ENCODE results near the gene KIF1A. TPM values are rescaled to one million over a fixed set of nuclear protein-coding genes. Genes with fewer than 3 reads are reported as not detected.

Gene KIF1A, protein sequence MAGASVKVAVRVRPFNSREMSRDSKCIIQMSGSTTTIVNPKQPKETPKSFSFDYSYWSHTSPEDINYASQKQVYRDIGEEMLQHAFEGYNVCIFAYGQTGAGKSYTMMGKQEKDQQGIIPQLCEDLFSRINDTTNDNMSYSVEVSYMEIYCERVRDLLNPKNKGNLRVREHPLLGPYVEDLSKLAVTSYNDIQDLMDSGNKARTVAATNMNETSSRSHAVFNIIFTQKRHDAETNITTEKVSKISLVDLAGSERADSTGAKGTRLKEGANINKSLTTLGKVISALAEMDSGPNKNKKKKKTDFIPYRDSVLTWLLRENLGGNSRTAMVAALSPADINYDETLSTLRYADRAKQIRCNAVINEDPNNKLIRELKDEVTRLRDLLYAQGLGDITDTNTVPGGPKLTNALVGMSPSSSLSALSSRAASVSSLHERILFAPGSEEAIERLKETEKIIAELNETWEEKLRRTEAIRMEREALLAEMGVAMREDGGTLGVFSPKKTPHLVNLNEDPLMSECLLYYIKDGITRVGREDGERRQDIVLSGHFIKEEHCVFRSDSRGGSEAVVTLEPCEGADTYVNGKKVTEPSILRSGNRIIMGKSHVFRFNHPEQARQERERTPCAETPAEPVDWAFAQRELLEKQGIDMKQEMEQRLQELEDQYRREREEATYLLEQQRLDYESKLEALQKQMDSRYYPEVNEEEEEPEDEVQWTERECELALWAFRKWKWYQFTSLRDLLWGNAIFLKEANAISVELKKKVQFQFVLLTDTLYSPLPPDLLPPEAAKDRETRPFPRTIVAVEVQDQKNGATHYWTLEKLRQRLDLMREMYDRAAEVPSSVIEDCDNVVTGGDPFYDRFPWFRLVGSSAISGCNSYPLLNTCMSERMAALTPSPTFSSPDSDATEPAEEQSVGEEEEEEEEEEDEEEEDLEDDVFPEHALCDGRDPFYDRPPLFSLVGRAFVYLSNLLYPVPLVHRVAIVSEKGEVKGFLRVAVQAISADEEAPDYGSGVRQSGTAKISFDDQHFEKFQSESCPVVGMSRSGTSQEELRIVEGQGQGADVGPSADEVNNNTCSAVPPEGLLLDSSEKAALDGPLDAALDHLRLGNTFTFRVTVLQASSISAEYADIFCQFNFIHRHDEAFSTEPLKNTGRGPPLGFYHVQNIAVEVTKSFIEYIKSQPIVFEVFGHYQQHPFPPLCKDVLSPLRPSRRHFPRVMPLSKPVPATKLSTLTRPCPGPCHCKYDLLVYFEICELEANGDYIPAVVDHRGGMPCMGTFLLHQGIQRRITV (N-terminal part only)
- 1 to 10 TPM; 3.3 to 3.8 TPM for total RNA-seq

DNA sequence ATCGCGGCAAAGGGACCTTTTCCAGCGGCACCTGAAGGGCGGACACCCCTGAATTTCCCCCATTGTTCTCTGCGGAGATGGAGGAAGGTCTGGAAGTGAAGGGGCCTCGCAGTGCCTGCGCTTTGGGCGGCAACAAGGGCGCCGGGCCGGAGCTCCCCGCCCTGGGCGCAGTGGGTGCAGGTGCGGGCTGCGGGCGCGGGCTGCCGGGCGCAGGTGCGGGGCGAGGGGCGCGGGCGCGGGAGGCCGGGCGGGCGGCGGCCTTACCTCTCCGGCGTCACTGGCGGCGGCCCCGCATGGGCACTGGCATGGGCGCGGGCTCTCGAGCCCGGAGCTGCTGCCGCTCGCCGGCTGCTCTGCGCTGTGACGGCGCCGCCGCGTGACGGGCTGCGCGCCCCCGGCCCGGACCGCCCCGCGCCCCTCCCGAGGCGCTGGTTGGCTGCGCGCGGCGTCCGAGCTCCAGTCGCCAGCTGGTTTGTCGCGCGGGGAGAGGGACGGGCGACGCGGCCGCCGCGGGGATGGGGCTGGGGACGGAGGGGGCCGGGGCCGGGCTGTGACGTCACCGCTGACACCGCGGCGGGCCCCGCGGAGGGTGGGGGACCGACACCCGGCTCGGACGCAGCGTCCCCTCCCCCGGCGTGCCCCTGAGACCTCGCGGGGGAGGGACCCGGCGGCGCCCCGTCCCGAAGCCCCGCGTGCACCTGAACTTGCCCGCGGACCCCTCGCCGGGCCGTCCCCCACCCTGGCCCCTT lies at the start of gene KIF1A:
KIF1A (minus strand) TSS at position 362 of the 749 bp plus-strand sequence. CDS start 22,467 bp downstream, outside the sequence.
- no peak for DNase-seq
- no peaks in the 10 kb centered on the region for H3K36me3 Mint-ChIP-seq
- H3K27ac Mint-ChIP-seq, result no peak within 1 kb of the TSS
- POLR2A ChIA-PET, result no interaction called here
- peaks cover 44% of the 10 kb centered on the region for H3K27me3 Mint-ChIP-seq
- H3K4me3 Mint-ChIP-seq, result peak within 1 kb of the TSS; percentile 52
- peaks cover 10% of the 10 kb centered on the region for H3K4me1 Mint-ChIP-seq (ENCODE audit: low read depth)
- CTCF ChIA-PET, result interaction anchor here (0.8 kb wide), 1 partner anchor 233 kb away, joined by 3 read pairs; no protein-coding TSS in a partner anchor
- H3K9me3 Mint-ChIP-seq, result no peaks in the 10 kb centered on the region
- intact Hi-C loops (cut with micrococcal nuclease), result no loop called here

DNA sequence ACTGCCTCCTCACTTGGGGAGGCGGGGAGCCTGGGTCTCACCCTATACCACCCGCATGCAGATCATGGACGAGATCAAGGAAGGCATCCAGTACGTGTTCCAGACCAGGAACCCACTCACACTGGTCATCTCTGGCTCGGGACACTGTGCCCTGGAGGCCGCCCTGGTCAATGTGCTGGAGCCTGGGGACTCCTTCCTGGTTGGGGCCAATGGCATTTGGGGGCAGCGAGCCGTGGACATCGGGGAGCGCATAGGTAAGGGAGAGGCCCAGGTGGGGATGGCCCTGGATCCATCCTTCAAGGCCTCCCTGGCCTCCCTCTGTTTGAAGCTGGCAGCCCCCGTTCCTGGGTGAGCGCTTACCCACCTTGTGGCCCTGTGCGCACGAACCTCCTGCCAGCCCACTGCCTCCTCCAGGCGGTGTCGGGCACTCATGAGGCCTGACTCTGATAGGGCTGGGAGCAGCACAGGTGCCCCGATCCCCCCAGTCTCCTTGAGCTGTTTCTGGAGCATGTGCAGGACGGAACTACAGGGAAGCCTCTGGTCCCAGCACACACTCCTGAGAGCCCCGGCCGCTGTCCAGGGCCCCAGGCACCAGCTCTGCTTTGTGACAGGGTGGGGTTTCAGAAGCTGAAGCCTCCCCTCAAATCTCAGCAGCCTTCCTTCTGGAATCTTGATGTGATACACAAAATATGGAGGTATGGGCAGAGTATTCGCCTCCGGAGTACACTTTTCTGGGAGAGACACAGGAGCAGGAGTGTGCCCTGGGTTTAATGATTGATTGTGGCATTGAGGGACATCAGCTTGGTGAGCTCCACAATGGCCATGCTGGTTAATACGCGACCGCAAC lies 49.3 kb upstream of the KIF1A start:
- Mint-ChIP-seq H3K4me1 (ENCODE audit: low read depth) (no peaks in the 10 kb centered on the region), H3K27me3 (no peaks in the 10 kb centered on the region), H3K36me3 (no peaks in the 10 kb centered on the region), H3K27ac (no peak overlapping the region), H3K9me3 (no peaks in the 10 kb centered on the region), H3K4me3 (no peak overlapping the region)
- CTCF ChIA-PET, result no interaction called here
- no peak for DNase-seq
- intact Hi-C loops (cut with micrococcal nuclease), result no loop called here
- POLR2A ChIA-PET, result no interaction called here

DNA sequence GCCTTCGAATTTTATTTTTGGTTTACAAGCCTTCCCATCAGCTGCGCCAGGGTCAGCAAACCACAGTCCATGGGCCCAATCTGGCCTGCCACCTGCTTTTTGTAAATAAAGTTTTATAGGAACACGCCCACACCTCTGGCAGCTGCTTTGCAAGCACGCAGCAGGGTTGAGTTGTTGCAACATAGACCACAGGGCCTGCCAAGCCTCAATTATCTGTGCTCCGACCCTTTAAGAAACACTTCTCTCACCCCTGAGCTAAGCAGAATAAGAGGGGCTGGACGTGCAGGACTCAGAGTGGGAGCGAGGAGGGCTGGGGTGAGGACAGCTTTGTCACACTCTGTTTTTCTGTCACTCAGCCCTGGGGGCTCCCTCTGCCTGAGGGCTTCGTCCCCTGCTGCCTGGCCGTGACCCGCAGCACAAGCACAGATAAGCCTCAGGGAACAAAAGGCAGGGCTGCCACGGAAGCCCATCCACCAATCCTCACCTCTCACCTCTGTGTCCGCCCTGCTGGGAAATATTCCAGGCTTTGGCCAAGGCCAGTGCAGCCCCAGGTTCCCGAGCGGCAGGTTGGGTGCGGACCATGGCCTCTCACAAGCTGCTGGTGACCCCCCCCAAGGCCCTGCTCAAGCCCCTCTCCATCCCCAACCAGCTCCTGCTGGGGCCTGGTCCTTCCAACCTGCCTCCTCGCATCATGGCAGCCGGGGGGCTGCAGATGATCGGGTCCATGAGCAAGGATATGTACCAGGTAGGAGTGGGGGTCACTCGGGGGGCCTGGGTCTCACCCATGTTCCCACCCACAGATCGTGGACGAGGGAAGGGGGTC lies 48.5 kb upstream of the KIF1A start, which contains the start of gene AGXT:
AGXT (plus strand) TSS at position 539 of the 823 bp plus-strand sequence; CDS start at position 581, 42 bp downstream.
- POLR2A ChIA-PET, result no interaction called here
- Mint-ChIP-seq H3K27me3 (no peaks in the 10 kb centered on the region), H3K36me3 (no peaks in the 10 kb centered on the region), H3K4me1 (ENCODE audit: low read depth) (no peaks in the 10 kb centered on the region), H3K4me3 (no peak within 1 kb of the TSS), H3K27ac (no peak within 1 kb of the TSS), H3K9me3 (no peaks in the 10 kb centered on the region)
- DNase-seq, result no peak
- intact Hi-C loops (cut with micrococcal nuclease), result no loop called here
- CTCF ChIA-PET, result interaction anchor here (0.9 kb wide), 1 partner anchor 46 kb away, joined by 3 read pairs; no protein-coding TSS in a partner anchor

DNA sequence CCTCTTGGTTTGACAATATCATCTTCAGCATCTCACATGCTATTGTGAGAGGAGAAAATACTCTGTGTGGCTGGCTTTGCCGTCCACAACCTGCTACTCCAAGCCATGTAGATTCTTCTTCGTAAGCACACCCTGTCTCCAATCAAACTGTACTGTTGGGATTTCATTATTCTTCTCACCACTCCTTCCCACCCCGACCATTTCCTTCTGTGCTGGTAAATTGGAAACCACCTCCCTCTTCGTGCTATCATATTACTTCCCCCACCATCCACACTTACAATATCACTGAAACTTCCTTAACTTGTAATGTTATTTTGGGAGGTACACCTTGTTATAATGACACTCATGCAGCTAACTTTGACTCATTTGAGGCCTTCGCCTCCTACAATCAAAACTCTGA lies 45.4 kb upstream of the KIF1A start:
- Mint-ChIP-seq H3K36me3 (no peaks in the 10 kb centered on the region), H3K4me3 (no peak overlapping the region), H3K27ac (no peak overlapping the region), H3K4me1 (ENCODE audit: low read depth) (no peaks in the 10 kb centered on the region), H3K27me3 (no peaks in the 10 kb centered on the region), H3K9me3 (no peaks in the 10 kb centered on the region)
- POLR2A ChIA-PET, result no interaction called here
- CTCF ChIA-PET, result no interaction called here
- intact Hi-C loops (cut with micrococcal nuclease), result no loop called here
- DNase-seq, result no peak

DNA sequence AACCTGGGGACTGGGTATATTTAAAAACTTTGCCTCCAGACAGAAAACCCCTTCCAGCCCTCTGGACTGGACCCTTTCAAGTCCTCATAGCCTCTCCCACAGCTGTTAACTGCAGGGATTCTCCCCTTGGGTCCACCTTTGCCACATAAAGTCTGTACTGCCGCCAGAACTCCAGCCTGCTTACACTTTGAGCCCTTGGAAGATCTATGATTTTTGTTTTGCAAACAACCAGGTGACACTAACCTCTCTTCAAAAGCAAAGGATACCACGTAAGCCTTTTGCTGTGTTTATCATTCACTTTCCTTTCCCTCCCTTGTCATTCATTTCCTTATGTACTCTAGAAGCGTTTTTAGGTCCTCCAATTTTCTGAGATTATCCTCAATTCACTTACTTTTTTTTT lies 44.5 kb upstream of the KIF1A start:
- CTCF ChIA-PET, result no interaction called here
- H3K9me3 Mint-ChIP-seq, result no peaks in the 10 kb centered on the region
- H3K27me3 Mint-ChIP-seq, result no peaks in the 10 kb centered on the region
- POLR2A ChIA-PET, result no interaction called here
- no peak for DNase-seq
- H3K4me3 Mint-ChIP-seq, result no peak overlapping the region
- no peak overlapping the region for H3K27ac Mint-ChIP-seq
- intact Hi-C loops (cut with micrococcal nuclease), result no loop called here
- no peaks in the 10 kb centered on the region for H3K36me3 Mint-ChIP-seq
- no peaks in the 10 kb centered on the region for H3K4me1 Mint-ChIP-seq (ENCODE audit: low read depth)

DNA sequence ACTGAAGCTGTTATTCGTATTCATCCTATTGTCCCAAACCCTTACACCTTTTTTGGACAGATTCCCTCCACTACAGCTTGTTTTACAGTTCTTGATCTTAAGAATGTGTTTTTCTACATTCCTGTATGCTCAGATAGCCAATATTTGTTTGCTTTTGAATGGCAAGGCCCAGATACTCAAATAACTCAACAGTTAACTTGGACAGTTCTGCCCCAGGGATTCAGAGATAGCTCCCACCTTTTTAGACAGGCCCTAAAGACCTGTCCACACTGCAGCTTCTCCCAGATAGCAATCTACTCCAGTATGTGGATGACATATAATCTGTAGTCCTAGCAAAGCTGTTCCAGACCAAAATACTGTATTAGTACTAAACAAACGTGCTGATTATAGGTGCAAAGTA lies 41.5 kb upstream of the KIF1A start:
- Mint-ChIP-seq H3K4me3 (no peak overlapping the region), H3K4me1 (ENCODE audit: low read depth) (no peaks in the 10 kb centered on the region), H3K36me3 (no peaks in the 10 kb centered on the region), H3K27ac (no peak overlapping the region), H3K27me3 (peaks cover 3% of the 10 kb centered on the region), H3K9me3 (no peaks in the 10 kb centered on the region)
- intact Hi-C loops (cut with micrococcal nuclease), result no loop called here
- CTCF ChIA-PET, result interaction anchor here (0.6 to 2.2 kb wide), 3 partner anchors 10 to 524 kb away, joined by 3 to 13 read pairs (median 6); no protein-coding TSS in a partner anchor
- POLR2A ChIA-PET, result no interaction called here
- no peak for DNase-seq

DNA sequence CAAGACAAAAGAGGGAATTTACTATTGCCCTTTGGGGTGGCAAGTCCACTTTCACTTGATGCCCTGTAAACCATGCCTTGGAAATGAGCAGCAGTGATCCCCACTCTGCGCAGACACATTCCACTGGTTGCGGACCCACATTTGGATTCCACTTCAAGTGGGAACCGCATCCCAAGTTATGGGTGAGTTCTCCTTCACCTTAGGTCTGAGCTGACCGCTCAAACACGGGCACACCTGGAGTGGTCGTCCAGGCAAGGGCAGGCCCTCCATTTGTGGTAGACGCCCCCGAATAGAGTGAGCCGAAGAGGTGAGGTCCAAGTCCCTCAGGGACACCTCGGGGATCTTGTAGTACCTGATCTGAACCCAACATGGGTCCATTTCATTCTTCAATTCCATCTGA lies 38.9 kb upstream of the KIF1A start:
- Mint-ChIP-seq H3K27ac (no peak overlapping the region), H3K27me3 (peaks cover 3% of the 10 kb centered on the region), H3K4me1 (ENCODE audit: low read depth) (no peaks in the 10 kb centered on the region), H3K4me3 (no peak overlapping the region), H3K36me3 (peaks cover 3% of the 10 kb centered on the region), H3K9me3 (peaks cover 13% of the 10 kb centered on the region)
- POLR2A ChIA-PET, result no interaction called here
- intact Hi-C loops (cut with micrococcal nuclease), result no loop called here
- CTCF ChIA-PET, result no interaction called here
- no peak for DNase-seq

DNA sequence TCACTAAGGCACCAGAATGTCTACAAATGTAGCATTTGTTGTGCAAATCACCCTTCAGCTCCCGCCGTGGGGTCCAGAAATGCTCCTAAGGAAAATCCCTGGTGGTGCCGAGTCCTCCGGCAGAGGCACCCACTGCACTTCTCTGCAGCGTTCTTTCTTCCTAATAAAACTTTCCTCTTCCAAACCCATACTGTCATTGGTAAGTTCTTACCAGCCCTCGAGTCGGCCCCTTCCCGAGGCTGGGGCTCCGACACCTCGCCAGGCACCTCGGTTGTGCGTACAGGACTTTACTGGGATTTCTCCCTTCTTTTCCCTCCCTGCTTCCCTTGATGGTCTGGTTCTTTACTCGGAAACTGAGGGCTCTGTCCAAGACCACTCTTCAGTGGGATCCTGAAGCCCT lies 38.3 kb upstream of the KIF1A start:
- Mint-ChIP-seq H3K27ac (no peak overlapping the region), H3K36me3 (peaks cover 3% of the 10 kb centered on the region), H3K27me3 (peaks cover 3% of the 10 kb centered on the region), H3K4me1 (ENCODE audit: low read depth) (no peaks in the 10 kb centered on the region), H3K4me3 (no peak overlapping the region), H3K9me3 (peaks cover 13% of the 10 kb centered on the region)
- no peak for DNase-seq
- intact Hi-C loops (cut with micrococcal nuclease), result no loop called here
- ChIA-PET CTCF (no interaction called here), POLR2A (no interaction called here)

DNA sequence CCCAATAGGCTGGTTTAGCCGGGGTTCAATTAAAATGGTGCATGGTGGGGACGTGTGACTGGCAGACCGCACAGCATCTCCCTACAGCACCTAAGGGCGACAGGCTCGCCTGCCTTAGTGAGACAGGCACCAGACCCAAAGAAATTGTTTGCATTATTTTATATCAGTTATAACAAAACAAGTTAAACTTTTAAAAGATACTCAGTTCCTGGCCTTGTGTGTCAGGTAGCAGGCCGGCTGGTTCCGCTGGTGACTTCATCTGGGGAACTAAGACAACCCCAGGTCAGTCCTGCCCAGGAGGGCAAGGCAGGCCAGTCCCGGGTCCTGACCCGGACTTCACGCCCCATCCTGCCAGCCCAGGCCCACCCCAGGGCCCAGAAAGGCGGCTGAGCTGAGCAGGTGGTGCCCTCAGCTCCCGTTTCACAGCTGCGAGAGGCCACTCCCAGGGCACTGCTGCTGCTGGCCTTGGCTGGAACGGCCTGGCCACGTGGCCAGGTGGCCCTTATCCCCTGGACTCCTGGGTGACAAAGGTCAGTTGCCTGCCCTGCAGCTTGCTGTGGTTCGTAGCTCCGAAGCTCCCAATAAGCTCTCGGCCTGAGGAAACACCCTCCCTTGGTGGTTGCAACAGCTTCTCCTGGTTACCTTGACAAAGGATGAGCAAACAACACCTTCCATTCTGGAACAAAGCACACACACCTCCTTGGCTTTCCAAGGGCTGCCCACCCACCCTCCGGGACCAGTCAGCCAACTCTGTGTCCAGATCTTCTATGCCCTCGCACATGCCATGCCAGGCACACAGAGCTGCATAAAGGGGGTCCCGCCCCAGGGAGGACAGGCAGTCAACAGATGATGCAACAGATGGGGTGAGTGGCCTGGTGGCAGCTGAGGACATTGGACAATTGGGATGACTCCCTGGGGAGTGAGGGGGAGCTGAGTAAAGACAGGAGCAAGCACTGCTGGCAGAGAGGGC lies 37.3 kb upstream of the KIF1A start:
- intact Hi-C loops (cut with micrococcal nuclease), result no loop called here
- ChIA-PET CTCF (no interaction called here), POLR2A (no interaction called here)

More for the DNA sequence above, 37.3 kb upstream of the KIF1A start:
- H3K9me3 Mint-ChIP-seq, result peaks cover 13% of the 10 kb centered on the region
- H3K27ac Mint-ChIP-seq, result no peak overlapping the region
- no peak for DNase-seq
- H3K27me3 Mint-ChIP-seq, result peaks cover 3% of the 10 kb centered on the region
- H3K4me3 Mint-ChIP-seq, result no peak overlapping the region
- H3K4me1 Mint-ChIP-seq (ENCODE audit: low read depth), result no peaks in the 10 kb centered on the region
- H3K36me3 Mint-ChIP-seq, result peaks cover 3% of the 10 kb centered on the region
